ENCODE data around the gene CCNYL1. TPM values are rescaled to one million over a fixed set of nuclear protein-coding genes. Genes with fewer than 3 reads are reported as not detected.
"Not testable (repeated sequence)": the region's sequence is repeated elsewhere in the genome, so short reads cannot be mapped to it uniquely, and the experiment has no call there.

CCNYL1 gene
- total and polyA plus RNA-seq, 3 experiments from 2014 or later: 2.0 to 7.2 (median 6.1) TPM

- H3K36me3 ChIP-seq (ENCODE audit: insufficient read depth, low read length): no peaks in the 10 kb centered on the region
- no peak for DNase-seq
- CTCF ChIA-PET: interaction anchor here (1.5 kb wide), 1 partner anchor 9 kb away, joined by 4 read pairs; the partner anchor contains the start of gene CCNYL1
- peaks cover 11 to 37% (median 18%) of the 10 kb centered on the region in 3 donors for H3K4me1 Mint-ChIP-seq
- H3K36me3 Mint-ChIP-seq: peaks cover 0 to 5% (median 2%) of the 10 kb centered on the region in 3 donors
- H3K4me1 ChIP-seq (ENCODE audit: insufficient read depth, low read length): no peaks in the 10 kb centered on the region
- no peaks in the 10 kb centered on the region for H3K9me3 Mint-ChIP-seq
- H3K9me3 ChIP-seq (ENCODE audit: low read length): no peaks in the 10 kb centered on the region
- POLR2A ChIA-PET: no interaction called here
- H3K4me3 Mint-ChIP-seq: no peak overlapping the region
- peak overlapping the region in 1 of 8 donors; percentile 61 for H3K27ac Mint-ChIP-seq
- no peaks in the 10 kb centered on the region for H3K27me3 Mint-ChIP-seq
- no peaks in the 10 kb centered on the region for H3K27me3 ChIP-seq (ENCODE audit: insufficient read depth, low read length, poor library complexity, severe bottlenecking)
- no peak overlapping the region for H3K27ac ChIP-seq (ENCODE audit: low read depth, low read length)
- no peak overlapping the region for H3K4me3 ChIP-seq (ENCODE audit: low read length)
Measured at GRCh38 chr2:207720517-207721187, 9.2 kb downstream of the CCNYL1 start.

- Mint-ChIP-seq H3K4me1 (peaks cover 26 to 52% (median 33%) of the 10 kb centered on the region in 3 donors), H3K36me3 (peaks cover 0 to 4% (median 0%) of the 10 kb centered on the region in 3 donors), H3K27me3 (no peaks in the 10 kb centered on the region), H3K27ac (peak overlapping the region in 1 of 8 donors; percentile 10), H3K9me3 (no peaks in the 10 kb centered on the region), H3K4me3 (no peak overlapping the region)
- Histone ChIP-seq H3K4me3 (ENCODE audit: low read length) (no peak overlapping the region), H3K27ac (ENCODE audit: low read depth, low read length) (no peak overlapping the region), H3K9me3 (ENCODE audit: low read length) (no peaks in the 10 kb centered on the region), H3K4me1 (ENCODE audit: insufficient read depth, low read length) (peaks cover 12% of the 10 kb centered on the region), H3K27me3 (ENCODE audit: insufficient read depth, low read length, poor library complexity, severe bottlenecking) (no peaks in the 10 kb centered on the region), H3K36me3 (ENCODE audit: insufficient read depth, low read length) (no peaks in the 10 kb centered on the region)
- ChIA-PET POLR2A (interaction anchor here (0.6 kb wide), 1 partner anchor 44 kb away, joined by 6 read pairs; no protein-coding TSS in a partner anchor), CTCF (no interaction called here)
- DNase-seq: no peak
Measured at GRCh38 chr2:207722773-207723424, 11.5 kb downstream of the CCNYL1 start.

- H3K36me3 ChIP-seq (ENCODE audit: insufficient read depth, low read length): not testable (repeated sequence)
Measured at GRCh38 chr2:207723425-207723787, 12.0 kb downstream of the CCNYL1 start.

GRCh38 chr2:207724113-207724512 is 12.7 kb downstream of the CCNYL1 start:
- Histone ChIP-seq H3K4me1 (ENCODE audit: insufficient read depth, low read length) (peaks cover 12% of the 10 kb centered on the region), H3K4me3 (ENCODE audit: low read length) (no peak overlapping the region), H3K27me3 (ENCODE audit: insufficient read depth, low read length, poor library complexity, severe bottlenecking) (no peaks in the 10 kb centered on the region), H3K27ac (ENCODE audit: low read depth, low read length) (no peak overlapping the region), H3K9me3 (ENCODE audit: low read length) (no peaks in the 10 kb centered on the region), H3K36me3 (ENCODE audit: insufficient read depth, low read length) (no peaks in the 10 kb centered on the region)
- Mint-ChIP-seq H3K9me3 (no peaks in the 10 kb centered on the region), H3K27ac (peak overlapping the region in 4 of 8 donors; percentile 9 to 29 (median 19)), H3K4me1 (peaks cover 28 to 47% (median 33%) of the 10 kb centered on the region in 3 donors), H3K27me3 (no peaks in the 10 kb centered on the region), H3K36me3 (peaks cover 0 to 7% (median 0%) of the 10 kb centered on the region in 3 donors), H3K4me3 (no peak overlapping the region)
- POLR2A ChIA-PET: no interaction called here
- no peak for DNase-seq
- CTCF ChIA-PET: interaction anchor here (1.3 kb wide), 2 partner anchors 10 to 12 kb away, joined by 3 to 4 read pairs; no protein-coding TSS in a partner anchor

More at GRCh38 chr2:207723425-207723787, 12.0 kb downstream of the CCNYL1 start:
- Mint-ChIP-seq H3K27ac (peak overlapping the region in 1 of 8 donors; percentile 10), H3K4me1 (peaks cover 28 to 52% (median 33%) of the 10 kb centered on the region in 3 donors)
- not testable (repeated sequence) for H3K9me3 Mint-ChIP-seq; H3K27me3 Mint-ChIP-seq; H3K27me3 ChIP-seq (ENCODE audit: insufficient read depth, low read length, poor library complexity, severe bottlenecking); H3K4me3 ChIP-seq (ENCODE audit: low read length); H3K4me3 Mint-ChIP-seq; H3K27ac ChIP-seq (ENCODE audit: low read depth, low read length); DNase-seq; H3K9me3 ChIP-seq (ENCODE audit: low read length); H3K36me3 Mint-ChIP-seq
- ChIA-PET CTCF (interaction anchor here (1.3 kb wide), 1 partner anchor 11 kb away, joined by 3 read pairs; no protein-coding TSS in a partner anchor), POLR2A (interaction anchor here (0.6 kb wide), 1 partner anchor 44 kb away, joined by 6 read pairs; no protein-coding TSS in a partner anchor)
- peaks cover 12% of the 10 kb centered on the region for H3K4me1 ChIP-seq (ENCODE audit: insufficient read depth, low read length)

- POLR2A ChIA-PET: interaction anchor here (0.6 to 1.3 kb wide), 3 partner anchors 14 to 195 kb away, joined by 4 to 6 read pairs (median 4); partner anchors contain the start of gene CCNYL1
- H3K4me1 ChIP-seq (ENCODE audit: insufficient read depth, low read length): peaks cover 12% of the 10 kb centered on the region
- no peak overlapping the region for H3K4me3 ChIP-seq (ENCODE audit: low read length)
- DNase-seq: no peak
- no peaks in the 10 kb centered on the region for H3K9me3 Mint-ChIP-seq
- H3K27ac Mint-ChIP-seq: peak overlapping the region in 4 of 8 donors; percentile 30 to 56 (median 47)
- CTCF ChIA-PET: interaction anchor here (0.8 to 1.2 kb wide), 4 partner anchors 11 to 250 kb away, joined by 3 to 5 read pairs (median 3); partner anchors contain the start of gene METTL21A
- H3K27me3 Mint-ChIP-seq: no peaks in the 10 kb centered on the region
- no peaks in the 10 kb centered on the region for H3K27me3 ChIP-seq (ENCODE audit: insufficient read depth, low read length, poor library complexity, severe bottlenecking)
- H3K36me3 Mint-ChIP-seq: peaks cover 2 to 21% (median 4%) of the 10 kb centered on the region in 3 donors
- H3K9me3 ChIP-seq (ENCODE audit: low read length): no peaks in the 10 kb centered on the region
- no peak overlapping the region for H3K27ac ChIP-seq (ENCODE audit: low read depth, low read length)
- no peaks in the 10 kb centered on the region for H3K36me3 ChIP-seq (ENCODE audit: insufficient read depth, low read length)
- H3K4me1 Mint-ChIP-seq: peaks cover 26 to 40% (median 30%) of the 10 kb centered on the region in 3 donors
- H3K4me3 Mint-ChIP-seq: no peak overlapping the region
Measured at GRCh38 chr2:207725873-207726578, 14.6 kb downstream of the CCNYL1 start.

DNA sequence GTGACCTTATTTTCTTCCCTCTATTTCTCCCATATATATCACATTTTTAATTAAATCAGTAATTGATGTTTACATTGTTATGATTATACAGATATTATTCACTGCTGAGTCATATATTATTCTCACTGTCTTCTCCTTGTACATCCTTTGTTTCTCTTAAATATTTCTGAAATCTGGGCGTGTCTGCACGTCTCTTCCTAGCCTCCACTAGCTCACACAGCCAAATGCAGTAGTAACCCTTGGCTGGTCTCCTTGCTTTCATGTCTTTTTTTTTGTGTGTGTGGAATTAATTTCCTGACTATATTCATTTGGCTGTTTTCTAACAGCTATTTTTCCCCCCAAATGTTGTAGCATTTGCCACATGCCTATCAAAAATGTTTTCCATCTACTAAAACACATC is 15.8 kb downstream of the CCNYL1 start:
- DNase-seq: no peak
- Histone ChIP-seq H3K36me3 (ENCODE audit: insufficient read depth, low read length) (no peaks in the 10 kb centered on the region), H3K4me3 (ENCODE audit: low read length) (no peak overlapping the region), H3K9me3 (ENCODE audit: low read length) (no peaks in the 10 kb centered on the region), H3K4me1 (ENCODE audit: insufficient read depth, low read length) (peaks cover 12% of the 10 kb centered on the region), H3K27me3 (ENCODE audit: insufficient read depth, low read length, poor library complexity, severe bottlenecking) (no peaks in the 10 kb centered on the region), H3K27ac (ENCODE audit: low read depth, low read length) (no peak overlapping the region)
- no peaks in the 10 kb centered on the region for H3K27me3 Mint-ChIP-seq
- H3K36me3 Mint-ChIP-seq: peaks cover 2 to 22% (median 4%) of the 10 kb centered on the region in 3 donors
- no peaks in the 10 kb centered on the region for H3K9me3 Mint-ChIP-seq
- no peak overlapping the region for H3K4me3 Mint-ChIP-seq
- H3K4me1 Mint-ChIP-seq: peaks cover 26 to 37% (median 29%) of the 10 kb centered on the region in 3 donors
- CTCF ChIA-PET: interaction anchor here (0.6 to 1.2 kb wide), 2 partner anchors 35 to 100 kb away, joined by 3 to 5 read pairs; no protein-coding TSS in a partner anchor
- POLR2A ChIA-PET: interaction anchor here (1.3 kb wide), 1 partner anchor 16 kb away, joined by 4 read pairs; the partner anchor contains the start of gene CCNYL1
- peak overlapping the region in 3 of 8 donors; percentile 1 to 55 (median 19) for H3K27ac Mint-ChIP-seq

DNA sequence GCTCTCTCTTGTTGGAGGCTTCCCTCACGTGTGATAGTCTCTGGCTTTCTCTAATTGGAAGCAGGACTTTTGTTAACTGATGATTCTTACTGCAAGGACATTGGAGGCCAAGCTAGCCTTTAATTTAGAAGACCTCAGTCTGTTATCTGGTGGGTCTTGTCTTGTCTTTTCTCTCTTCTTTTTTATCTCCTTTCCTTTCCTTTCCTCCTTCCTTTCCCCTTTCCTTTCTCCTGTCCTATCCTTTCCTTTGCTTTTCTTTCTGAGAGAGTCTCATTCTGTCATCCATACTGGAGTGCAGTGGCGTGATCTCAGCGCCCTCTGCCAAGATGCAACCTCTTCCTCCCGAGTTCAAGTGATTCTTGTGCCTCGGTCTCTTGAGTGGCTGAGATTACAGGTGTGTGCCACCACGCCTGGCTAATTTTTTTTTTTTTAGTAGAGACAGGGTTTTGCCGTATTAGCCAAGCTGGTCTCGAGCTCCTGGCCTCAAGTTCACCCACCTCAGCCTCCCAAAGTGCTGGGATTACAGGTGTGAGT is 18.1 kb downstream of the CCNYL1 start:
- peak overlapping the region in 1 of 8 donors; percentile 22 for H3K27ac Mint-ChIP-seq
- H3K4me3 Mint-ChIP-seq: no peak overlapping the region
- peaks cover 20 to 26% (median 25%) of the 10 kb centered on the region in 3 donors for H3K4me1 Mint-ChIP-seq
- H3K9me3 Mint-ChIP-seq: no peaks in the 10 kb centered on the region
- H3K27me3 Mint-ChIP-seq: no peaks in the 10 kb centered on the region
- H3K27ac ChIP-seq (ENCODE audit: low read depth, low read length): no peak overlapping the region
- H3K9me3 ChIP-seq (ENCODE audit: low read length): no peaks in the 10 kb centered on the region
- ChIA-PET CTCF (no interaction called here), POLR2A (no interaction called here)
- no peaks in the 10 kb centered on the region for H3K27me3 ChIP-seq (ENCODE audit: insufficient read depth, low read length, poor library complexity, severe bottlenecking)
- H3K36me3 ChIP-seq (ENCODE audit: insufficient read depth, low read length): no peaks in the 10 kb centered on the region
- no peak for DNase-seq
- peaks cover 4 to 35% (median 5%) of the 10 kb centered on the region in 3 donors for H3K36me3 Mint-ChIP-seq
- H3K4me1 ChIP-seq (ENCODE audit: insufficient read depth, low read length): peaks cover 12% of the 10 kb centered on the region
- no peak overlapping the region for H3K4me3 ChIP-seq (ENCODE audit: low read length)

All from CD8-positive, alpha-beta memory T cell (primary cell).